Thymus (tissue), 11 donors: ENCODE data around the gene DESI1. TPM values are rescaled to one million over a fixed set of nuclear protein-coding genes. Genes with fewer than 3 reads are reported as not detected.

Experiments used
- DNase-seq, 9 donors: peaks; one replicate each; pipeline ENCODE4 v3.0.0-alpha.2; 2013; ENCODE audit warnings: low spot score in 9 of 9, low read depth in 6 of 9, missing footprints in 1 of 9
- H3K27ac ChIP-seq, 2 donors: one replicate each; pipeline ENCODE4 v1.5.1; 2013; ENCODE audit warnings: control low read depth in 1 of 2, low read depth in 1 of 2, low read length in 1 of 2, mild to moderate bottlenecking in 1 of 2, moderate library complexity in 1 of 2
- H3K27me3 ChIP-seq, 2 donors: one replicate each; pipeline ENCODE4 v1.5.1; 2013; ENCODE audit warnings: low read length in 1 of 2; ENCODE audit not compliant: control insufficient read depth in 2 of 2, insufficient read depth in 1 of 2
- H3K36me3 ChIP-seq, 2 donors: one replicate each; pipeline ENCODE4 v1.5.1; 2013; ENCODE audit warnings: low read length in 1 of 2, mild to moderate bottlenecking in 1 of 2, moderate library complexity in 1 of 2; ENCODE audit not compliant: control insufficient read depth in 2 of 2, insufficient read depth in 2 of 2
- H3K4me1 ChIP-seq, 2 donors: one replicate each; pipeline ENCODE4 v1.5.1; 2013; ENCODE audit warnings: low read length in 2 of 2; ENCODE audit not compliant: control insufficient read depth in 2 of 2, insufficient read depth in 2 of 2
- H3K4me3 ChIP-seq, 2 donors: one replicate each; pipeline ENCODE4 v1.5.1; 2013; ENCODE audit warnings: low read length in 2 of 2, control low read depth in 1 of 2, mild to moderate bottlenecking in 1 of 2
- H3K9me3 ChIP-seq, 2 donors: one replicate each; pipeline ENCODE4 v1.5.1; 2013; ENCODE audit warnings: low read length in 1 of 2, mild to moderate bottlenecking in 1 of 2; ENCODE audit not compliant: control insufficient read depth in 2 of 2, insufficient read depth in 1 of 2
- WGBS: extraction: QIAGEN DNeasy Blood & Tissue Kit; methylation state at CpG from one replicate; pipeline ENCODE4 v1.1.7; 2013; 5-methylcytosine and 5-hydroxymethylcytosine counted together
- polyA plus RNA-seq: library from polyadenylated mRNA; stranded (reverse); fragments of 200-250 nt; gene quantifications from one replicate; pipeline ENCODE4 v1.2.3, GENCODE V29; 2013
- total RNA-seq: library from RNA; stranded (reverse); fragments of 120-200 nt; gene quantifications from one replicate; pipeline ENCODE4 v1.2.4, GENCODE V29; 2013
- donor health status: healthy.

DESI1 gene
- total and polyA plus RNA-seq, 2 donors, result 11.9 to 14.6 TPM

DNA sequence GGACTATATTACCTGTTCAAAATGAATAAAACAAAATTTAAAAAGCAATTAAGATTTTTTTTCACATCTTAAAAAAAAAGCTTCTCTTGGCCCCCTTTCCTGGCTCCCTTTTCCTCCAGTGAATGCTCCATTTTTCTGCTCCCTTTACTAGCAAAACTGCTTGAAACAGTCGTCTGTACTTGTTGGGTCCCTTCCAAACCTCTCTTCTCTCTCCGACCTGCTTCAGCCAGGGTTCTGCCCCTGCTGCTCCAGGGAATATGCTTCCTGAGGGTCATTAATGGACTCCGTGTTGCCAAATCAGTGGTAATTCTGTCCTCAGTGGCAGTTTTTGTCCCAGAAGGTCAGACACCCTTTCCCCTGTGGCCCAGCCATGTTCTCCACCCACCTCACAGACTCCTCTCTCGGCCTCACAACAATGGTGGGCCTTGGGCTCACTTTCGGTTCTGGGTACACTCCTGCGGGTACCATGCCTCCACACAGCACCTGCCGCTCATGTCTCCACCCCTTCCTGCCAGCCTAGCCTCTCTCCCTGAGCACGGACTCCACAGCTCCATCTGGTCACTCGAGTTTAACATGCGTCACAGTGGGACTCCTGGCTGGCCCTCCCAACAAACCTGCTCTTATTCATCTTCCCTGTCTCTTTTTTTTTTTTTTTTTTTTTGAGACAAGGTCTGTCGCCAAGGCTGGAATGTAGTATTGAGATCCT lies 68.8 kb downstream of the DESI1 start:
- Histone ChIP-seq H3K4me3 (no peak overlapping the region), H3K27me3 (peaks cover 0 to 7% of the 10 kb centered on the region in 2 donors), H3K9me3 (no peaks in the 10 kb centered on the region), H3K27ac (no peak overlapping the region), H3K4me1 (peaks cover 0 to 2% of the 10 kb centered on the region in 2 donors), H3K36me3 (no peaks in the 10 kb centered on the region)
- DNase-seq, result no peak
- whole genome bisulfite sequencing, result 90% methylated on average over 11 of the region's 11 CpGs

DNA sequence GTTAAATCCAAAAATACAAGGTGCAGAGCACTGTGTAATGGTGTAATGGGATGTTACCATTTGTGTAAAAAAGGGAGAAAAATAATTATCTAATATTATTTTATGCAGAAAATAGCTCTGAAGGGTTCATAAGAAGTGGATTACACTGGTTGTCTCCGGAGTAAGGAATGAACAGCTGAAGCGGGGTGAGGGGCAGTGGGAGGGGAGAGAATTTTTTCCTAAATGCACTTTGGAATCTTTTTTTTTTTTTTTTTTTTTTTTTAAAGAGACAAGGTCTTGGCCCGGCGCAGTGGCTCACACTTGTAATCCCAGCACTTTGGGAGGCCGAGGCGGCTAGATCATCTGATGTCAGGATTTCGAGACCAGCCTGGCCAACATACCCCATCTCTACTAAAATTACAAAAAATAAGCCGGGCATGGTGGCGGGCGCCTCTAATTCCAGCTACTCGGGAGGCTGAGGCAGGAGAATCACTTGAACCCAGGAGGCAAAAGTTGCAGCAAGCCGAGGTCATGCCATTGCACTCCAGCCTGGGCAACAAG lies 69.8 kb downstream of the DESI1 start:
- Histone ChIP-seq H3K27me3 (peaks cover 0 to 7% of the 10 kb centered on the region in 2 donors), H3K36me3 (no peaks in the 10 kb centered on the region), H3K27ac (no peak overlapping the region), H3K4me3 (no peak overlapping the region), H3K4me1 (no peaks in the 10 kb centered on the region), H3K9me3 (no peaks in the 10 kb centered on the region)
- WGBS, result 96% methylated on average over 12 of the region's 12 CpGs
- no peak for DNase-seq

DNA sequence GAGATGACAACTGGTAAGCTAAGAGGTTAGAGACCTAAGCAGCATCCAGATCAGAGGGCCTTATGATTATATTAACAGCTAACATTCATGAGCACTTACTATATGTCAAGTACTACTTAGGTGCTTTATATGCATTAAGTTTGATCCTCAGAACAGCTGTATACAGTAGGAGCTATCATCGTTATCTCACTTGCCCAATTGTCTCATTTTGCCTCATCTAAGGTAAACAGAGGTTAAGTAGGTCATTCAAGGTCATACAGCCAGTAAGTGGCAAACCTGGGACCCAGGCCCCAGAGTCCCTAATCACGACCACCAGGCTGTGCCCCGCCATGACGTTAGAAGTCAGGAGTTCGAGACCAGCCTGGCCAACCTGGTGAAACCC lies 72.0 kb downstream of the DESI1 start:
- Histone ChIP-seq H3K9me3 (no peaks in the 10 kb centered on the region), H3K27ac (no peak overlapping the region), H3K36me3 (no peaks in the 10 kb centered on the region), H3K4me1 (peaks cover 5 to 6% of the 10 kb centered on the region in 2 donors), H3K27me3 (peaks cover 0 to 7% of the 10 kb centered on the region in 2 donors), H3K4me3 (no peak overlapping the region)
- no peak for DNase-seq
- 97% methylated on average over 5 of the region's 5 CpGs for WGBS

Other genes with a start within 250 kb of the DESI1 start
- 5.0 TPM for gene TEF, start 239.1 kb downstream of the DESI1 start, total RNA-seq
- gene TEF, start 239.1 kb downstream of the DESI1 start, polyA plus RNA-seq, result 5.4 TPM
- 15.0 TPM for gene TOB2, start 174.2 kb downstream of the DESI1 start, total RNA-seq
- 17.3 TPM for gene TOB2, start 174.2 kb downstream of the DESI1 start, polyA plus RNA-seq
- gene PHF5A, start 152.4 kb downstream of the DESI1 start, total RNA-seq, result 99.2 TPM
- gene PHF5A, start 152.4 kb downstream of the DESI1 start, polyA plus RNA-seq, result 65.7 TPM
- 33.9 TPM for gene ACO2, start 151.9 kb downstream of the DESI1 start, total RNA-seq
- 29.7 TPM for gene ACO2, start 151.9 kb downstream of the DESI1 start, polyA plus RNA-seq
- 10.2 TPM for gene POLR3H, start 76.6 kb downstream of the DESI1 start, total RNA-seq
- gene POLR3H, start 76.6 kb downstream of the DESI1 start, polyA plus RNA-seq, result 14.9 TPM
- gene CSDC2, start 60.0 kb downstream of the DESI1 start, total RNA-seq, result 0.05 TPM
- gene CSDC2, start 60.0 kb downstream of the DESI1 start, polyA plus RNA-seq, result 3.0 TPM
- gene PMM1, start 31.2 kb downstream of the DESI1 start, total RNA-seq, result 9.3 TPM
- 51.1 TPM for gene PMM1, start 31.2 kb downstream of the DESI1 start, polyA plus RNA-seq
- 371 TPM for gene XRCC6, start 252 bp upstream of the DESI1 start, total RNA-seq
- 126 TPM for gene XRCC6, start 252 bp upstream of the DESI1 start, polyA plus RNA-seq
- gene SNU13, start 67.8 kb upstream of the DESI1 start, total RNA-seq, result 130 TPM
- gene SNU13, start 67.8 kb upstream of the DESI1 start, polyA plus RNA-seq, result 121 TPM
- gene MEI1, start 78.5 kb upstream of the DESI1 start, total RNA-seq, result 9.2 TPM
- gene MEI1, start 78.5 kb upstream of the DESI1 start, polyA plus RNA-seq, result 14.7 TPM
- gene CCDC134, start 179.6 kb upstream of the DESI1 start, total RNA-seq, result 14.4 TPM
- gene CCDC134, start 179.6 kb upstream of the DESI1 start, polyA plus RNA-seq, result 1.6 TPM
- 15.8 TPM for gene SREBF2, start 212.1 kb upstream of the DESI1 start, total RNA-seq
- 41.0 TPM for gene SREBF2, start 212.1 kb upstream of the DESI1 start, polyA plus RNA-seq